ENCODE results near the gene RHAG. TPM values are rescaled to one million over a fixed set of nuclear protein-coding genes. Genes with fewer than 3 reads are reported as not detected.
"Not testable (repeated sequence)": the region's sequence is repeated elsewhere in the genome, so short reads cannot be mapped to it uniquely, and the experiment has no call there.

The RHAG gene
- total RNA-seq, 1 donor from 2014 or later = 0.44 TPM

DNA sequence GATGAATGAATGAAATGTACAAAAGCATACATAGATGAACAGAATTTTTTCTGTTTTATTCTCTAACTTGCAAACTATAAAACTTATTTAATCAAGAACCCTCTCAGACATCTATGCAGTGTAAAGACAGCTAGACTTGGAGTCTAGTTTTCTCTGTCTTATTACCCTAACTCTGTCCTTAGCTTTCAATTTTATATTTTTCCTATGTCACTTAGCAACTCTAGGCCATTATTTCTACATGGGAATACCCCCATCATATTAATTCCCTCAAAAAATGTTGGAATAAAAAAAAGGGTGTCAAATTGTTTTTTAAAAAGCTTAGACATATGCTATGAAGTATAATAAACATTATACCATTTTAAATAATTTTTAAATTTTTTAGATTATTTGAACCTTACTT lies 1.2 kb downstream of the RHAG start:
- Histone ChIP-seq H3K9me3 (replicated peaks) (no peaks in the 10 kb centered on the region), H3K4me3 (no peak overlapping the region), H3K4me1 (no peaks in the 10 kb centered on the region), H3K27ac (replicated peaks) (no peak overlapping the region), H3K27me3 (ENCODE audit: low read depth) (peaks cover 7% of the 10 kb centered on the region), H3K36me3 (no peaks in the 10 kb centered on the region)
- no peak for TF ChIP-seq CTCF (IDR thresholded peaks at IDR 0.05; ENCODE audit: borderline replicate concordance)
- DNase-seq = no peak
- intact Hi-C loops (cut with micrococcal nuclease) = no loop called here

- Histone ChIP-seq H3K27ac (replicated peaks) (no peak overlapping the region), H3K4me3 (no peak overlapping the region), H3K9me3 (replicated peaks) (no peaks in the 10 kb centered on the region), H3K4me1 (no peaks in the 10 kb centered on the region), H3K36me3 (no peaks in the 10 kb centered on the region), H3K27me3 (ENCODE audit: low read depth) (peaks cover 7% of the 10 kb centered on the region)
- intact Hi-C loops (cut with micrococcal nuclease) = no loop called here
- DNase-seq = no peak
- TF ChIP-seq CTCF (IDR thresholded peaks at IDR 0.05; ENCODE audit: borderline replicate concordance) = no peak
Measured at GRCh38 chr6:49634836-49635218, 1.8 kb downstream of the RHAG start.

GRCh38 chr6:49634092-49634835 lies 2.4 kb downstream of the RHAG start:
- no peak for TF ChIP-seq CTCF (IDR thresholded peaks at IDR 0.05; ENCODE audit: borderline replicate concordance)
- no peaks in the 10 kb centered on the region for H3K4me1 ChIP-seq

DNA sequence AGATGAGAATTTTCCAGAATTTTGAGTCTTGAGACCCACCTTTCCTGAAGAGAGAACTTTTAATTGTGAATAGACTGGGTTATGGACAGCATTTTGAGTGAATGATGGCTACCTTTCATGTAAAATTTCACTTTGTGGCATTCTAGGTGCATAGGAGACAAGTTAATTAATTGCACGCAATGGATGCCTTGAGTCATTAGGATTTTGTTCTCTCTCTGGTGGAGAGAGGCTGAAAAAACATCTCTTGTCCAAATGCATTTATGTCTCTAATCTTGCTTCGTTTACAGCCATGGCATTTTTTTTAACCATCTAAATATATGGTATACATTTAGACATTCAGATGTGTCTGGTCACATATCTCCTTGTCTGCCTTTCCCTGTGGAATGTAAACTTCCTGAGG lies 3.1 kb downstream of the RHAG start:
- Histone ChIP-seq H3K9me3 (replicated peaks) (no peaks in the 10 kb centered on the region), H3K4me1 (no peaks in the 10 kb centered on the region), H3K4me3 (no peak overlapping the region), H3K36me3 (no peaks in the 10 kb centered on the region), H3K27ac (replicated peaks) (no peak overlapping the region), H3K27me3 (ENCODE audit: low read depth) (peaks cover 4% of the 10 kb centered on the region)
- no peak for DNase-seq
- intact Hi-C loops (cut with micrococcal nuclease) = no loop called here
- no peak for TF ChIP-seq CTCF (IDR thresholded peaks at IDR 0.05; ENCODE audit: borderline replicate concordance)

More at GRCh38 chr6:49634092-49634835, 2.4 kb downstream of the RHAG start:
- no peak overlapping the region for H3K4me3 ChIP-seq
- no peaks in the 10 kb centered on the region for H3K36me3 ChIP-seq
- no peak for DNase-seq
- intact Hi-C loops (cut with micrococcal nuclease) = no loop called here
- H3K27ac ChIP-seq (replicated peaks) = no peak overlapping the region
- H3K27me3 ChIP-seq (ENCODE audit: low read depth) = peaks cover 7% of the 10 kb centered on the region
- no peaks in the 10 kb centered on the region for H3K9me3 ChIP-seq (replicated peaks)

DNA sequence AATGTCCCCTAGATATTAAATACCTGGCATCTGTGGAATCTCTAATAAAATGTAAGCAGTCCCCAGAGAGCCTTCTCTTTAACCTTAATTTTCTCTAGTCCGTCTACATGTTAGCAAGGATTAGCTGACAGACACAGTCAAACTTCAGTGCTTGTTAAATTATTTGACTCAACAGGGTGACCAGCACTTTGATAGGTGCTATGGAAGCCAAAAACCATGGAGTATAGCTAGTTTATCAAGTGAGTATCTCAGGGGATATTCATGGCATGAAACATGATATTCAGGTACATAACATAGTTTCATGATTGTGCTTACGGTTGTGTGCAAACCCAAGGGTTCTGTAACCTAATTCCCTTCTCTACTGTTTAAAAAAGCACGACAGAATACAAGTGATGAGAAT lies 3.9 kb downstream of the RHAG start:
- no peak for TF ChIP-seq CTCF (IDR thresholded peaks at IDR 0.05; ENCODE audit: borderline replicate concordance)
- H3K9me3 ChIP-seq (replicated peaks) = no peaks in the 10 kb centered on the region
- H3K27me3 ChIP-seq (ENCODE audit: low read depth) = no peaks in the 10 kb centered on the region
- H3K27ac ChIP-seq (replicated peaks) = no peak overlapping the region
- intact Hi-C loops (cut with micrococcal nuclease) = no loop called here
- DNase-seq = no peak
- H3K4me3 ChIP-seq = no peak overlapping the region
- no peaks in the 10 kb centered on the region for H3K36me3 ChIP-seq
- no peaks in the 10 kb centered on the region for H3K4me1 ChIP-seq

- intact Hi-C loops (cut with micrococcal nuclease) = loop anchor here (10.0 kb wide), 1 partner anchor 225 kb away; no protein-coding TSS in a partner anchor
- not testable (repeated sequence) for DNase-seq
Measured at GRCh38 chr6:49629485-49630088, 7.1 kb downstream of the RHAG start.

More at GRCh38 chr6:49629485-49630088, 7.1 kb downstream of the RHAG start:
- not testable (repeated sequence) for H3K36me3 ChIP-seq; H3K27ac ChIP-seq (replicated peaks); H3K27me3 ChIP-seq (ENCODE audit: low read depth); H3K4me3 ChIP-seq; H3K4me1 ChIP-seq; H3K9me3 ChIP-seq (replicated peaks)
